ENCODE results near the gene WBP1L.
"Not testable (repeated sequence)": the region's sequence is repeated elsewhere in the genome, so short reads cannot be mapped to it uniquely, and the experiment has no call there.

WBP1L gene

DNA sequence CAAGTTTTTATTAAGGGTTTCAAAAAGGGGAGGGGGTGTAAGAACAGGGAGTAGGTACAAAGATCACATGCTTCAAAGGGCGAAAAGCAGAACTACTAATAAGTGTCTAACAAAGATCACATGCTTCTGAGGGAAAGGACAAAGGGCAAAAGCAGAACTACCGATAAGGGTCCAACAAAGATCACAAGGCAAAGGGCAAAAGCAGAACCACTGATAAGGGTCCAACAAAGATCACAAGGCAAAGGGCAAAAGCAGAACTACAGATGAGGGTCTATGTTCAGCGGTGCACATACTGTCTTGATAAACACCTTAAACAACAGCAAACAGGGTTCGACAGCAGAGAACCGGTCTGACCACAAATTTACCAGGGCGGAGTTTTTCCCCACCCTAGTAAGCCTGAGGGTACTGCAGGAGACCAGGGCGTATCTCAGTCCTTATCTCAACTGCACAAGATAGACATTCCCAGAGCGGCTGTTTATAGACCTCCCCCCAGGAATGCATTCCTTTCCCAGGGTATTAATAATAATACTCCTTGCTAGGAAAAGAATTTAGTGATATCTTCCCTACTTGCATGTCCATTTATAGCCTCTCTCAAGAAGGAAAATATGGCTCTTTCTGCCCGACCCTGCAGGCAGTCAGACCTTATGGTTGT lies 94.7 kb downstream of the WBP1L start:
- DNase-seq (ENCODE audit: low read depth), result not testable (repeated sequence)

DNA sequence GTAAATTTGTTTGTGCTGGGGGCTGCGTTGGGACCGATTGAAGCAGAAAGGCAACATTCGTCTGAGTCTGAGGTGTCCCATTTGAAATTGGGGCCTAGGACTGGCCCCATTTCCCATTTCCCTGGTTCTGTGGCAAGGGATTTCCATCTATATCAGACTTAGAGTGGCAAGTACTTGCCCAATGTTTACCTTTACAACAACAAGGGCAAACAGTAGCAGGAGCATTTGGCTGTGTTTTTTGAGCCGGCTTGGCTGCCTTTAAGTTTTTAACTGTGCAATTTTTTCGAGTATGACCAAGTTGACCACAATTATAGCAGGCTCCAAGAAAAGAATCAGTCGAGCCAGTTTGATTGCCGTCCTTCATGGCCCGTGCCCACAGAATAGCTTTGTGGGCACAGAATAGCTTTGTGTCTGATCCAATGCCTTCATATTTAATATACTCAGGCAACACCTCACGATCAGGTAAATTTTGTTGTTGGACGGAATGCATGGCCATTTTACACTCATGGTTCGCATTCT lies 98.1 kb downstream of the WBP1L start:
- no peak for DNase-seq (ENCODE audit: low read depth)

DNA sequence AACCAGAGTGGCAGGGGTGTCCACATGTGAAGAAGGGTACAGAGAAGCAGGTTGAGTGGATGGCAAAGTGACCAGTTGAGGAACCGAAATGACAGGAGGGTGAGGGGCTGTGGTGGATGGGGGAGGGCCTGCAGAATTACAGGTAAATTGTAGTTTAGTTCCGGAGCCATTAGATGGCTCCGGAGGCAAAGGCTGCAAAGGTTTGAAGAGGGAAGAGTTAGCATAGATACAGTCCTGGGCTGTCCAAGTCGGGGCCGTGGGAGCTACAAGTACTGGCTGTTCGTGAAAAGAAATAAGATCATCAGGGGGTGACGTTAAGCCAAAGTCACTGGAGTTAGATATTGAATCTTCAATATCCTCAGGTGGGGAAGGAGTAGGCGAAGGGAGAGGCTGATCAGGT lies 99.4 kb downstream of the WBP1L start:
- DNase-seq (ENCODE audit: low read depth), result not testable (repeated sequence)

- not testable (repeated sequence) for DNase-seq (ENCODE audit: low read depth)
Observed at GRCh38 chr10:102844190-102844776, 100.5 kb downstream of the WBP1L start.

- no peak for DNase-seq (ENCODE audit: low read depth)
Observed at GRCh38 chr10:102845352-102845902, 101.7 kb downstream of the WBP1L start.

GRCh38 chr10:102850025-102850518 lies 106.3 kb downstream of the WBP1L start:
- DNase-seq (ENCODE audit: low read depth), result no peak

GRCh38 chr10:102853237-102853636 lies 109.5 kb downstream of the WBP1L start:
- DNase-seq (ENCODE audit: low read depth), result not testable (repeated sequence)

GRCh38 chr10:102855731-102856436 lies 112.1 kb downstream of the WBP1L start:
- DNase-seq (ENCODE audit: low read depth), result not testable (repeated sequence)

- DNase-seq (ENCODE audit: low read depth), result no peak
Observed at GRCh38 chr10:102856758-102857424, 113.1 kb downstream of the WBP1L start.

GRCh38 chr10:102859911-102860310 lies 116.2 kb downstream of the WBP1L start:
- DNase-seq (ENCODE audit: low read depth), result no peak

DNA sequence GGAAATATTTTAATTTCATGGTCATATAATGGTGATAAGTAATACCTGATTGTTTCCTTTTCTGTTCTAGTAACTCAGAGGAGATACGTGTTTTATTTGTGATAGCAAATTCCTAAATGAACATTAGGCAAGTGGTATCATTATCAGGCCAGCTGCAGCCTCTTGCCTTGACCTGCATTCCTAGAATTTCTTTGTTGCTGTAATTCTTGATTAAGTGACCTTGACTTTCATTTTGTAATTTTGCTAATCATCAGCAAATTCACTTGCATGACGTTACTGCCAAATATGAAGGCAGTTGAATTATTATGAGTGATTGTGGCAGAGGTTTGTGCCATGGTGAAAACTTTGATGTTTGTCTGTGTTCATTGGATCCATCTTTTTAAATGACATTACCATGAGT lies 119.9 kb downstream of the WBP1L start:
- no peak for DNase-seq (ENCODE audit: low read depth)

GRCh38 chr10:102865620-102866019 lies 121.9 kb downstream of the WBP1L start:
- no peak for DNase-seq (ENCODE audit: low read depth)

Data from activated gamma-delta T cell treated with anti-CD3 and anti-CD28 coated beads, Interleukin-2, amount 50 U/mL, for 16 hours (primary cell).